22Rv1 (cell line): ENCODE measurements around the gene CCDC146.

Source experiments
- H3K27ac ChIP-seq: fragments of 450-650 bp; 2 replicates; pipeline ENCODE4 v1.5.1; 2017
- CTCF ChIP-seq: fragments of 450-650 bp; IDR thresholded peaks from 2 replicates; pipeline ENCODE4 v1.5.1; 2017; ENCODE audit warnings: mild to moderate bottlenecking
- ZFX ChIP-seq: fragments of 450-650 bp; IDR thresholded peaks from 2 replicates; pipeline ENCODE4 v1.6.1; 2017; ENCODE audit warnings: antibody characterized with exemption, borderline replicate concordance

The CCDC146 gene

GRCh38 chr7:77338883-77339629 lies 216.6 kb downstream of the CCDC146 start:
- H3K27ac ChIP-seq, result no peak overlapping the region
- TF ChIP-seq ZFX, result no peak
- TF ChIP-seq CTCF, result no peak

- no peak overlapping the region for H3K27ac ChIP-seq
- no peak for TF ChIP-seq ZFX
- no peak for TF ChIP-seq CTCF
These were observed 217.3 kb downstream of the CCDC146 start for GRCh38 chr7:77339726-77340125.
